Uterus (tissue), 2 donors: Measurements from ENCODE around the gene RASSF7.

Source experiments
- POLR2A ChIP-seq, 2 donors: fragments of 450-650 bp; IDR thresholded peaks; one replicate each; pipeline ENCODE4 v1.6.1; 2016; ENCODE audit warnings: antibody characterized with exemption in 2 of 2, mild to moderate bottlenecking in 1 of 2, moderate library complexity in 1 of 2
- TF ChIP-seq, protein P1 (sequence below), 4 experiments: fragments of 200-600 bp in 2 of 4; fragments of 450-650 bp in 2 of 4; sonication (generic) in 2 of 4; IDR thresholded peaks; one replicate each; pipeline ENCODE4 v1.5.1; 2016 to 2019; ENCODE audit warnings: antibody characterized with exemption in 4 of 4, mild to moderate bottlenecking in 2 of 4, moderate library complexity in 1 of 4

DNA sequence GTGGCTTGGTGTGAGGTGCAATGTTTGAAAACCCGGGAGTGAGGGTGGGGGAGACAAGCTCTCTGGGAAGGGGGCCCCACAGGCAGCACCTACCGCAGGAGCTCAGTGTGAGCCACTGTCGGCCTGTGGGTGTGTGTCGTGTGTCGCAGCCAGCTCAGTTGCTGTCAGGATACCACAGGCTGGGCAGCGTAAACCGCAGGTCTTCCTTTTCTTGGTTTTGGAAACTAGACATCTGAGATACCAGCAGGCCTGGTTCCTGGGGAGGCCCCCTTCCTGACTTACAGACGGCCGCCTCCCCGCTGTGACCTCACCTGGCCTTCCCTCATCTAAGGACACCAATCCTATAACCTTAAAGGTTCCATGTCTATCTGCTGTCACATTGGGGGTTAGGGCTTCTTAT lies 35.6 kb downstream of the RASSF7 start:
- no peak for TF ChIP-seq POLR2A (IDR thresholded peaks at IDR 0.05)
- TF ChIP-seq, protein P1, sequence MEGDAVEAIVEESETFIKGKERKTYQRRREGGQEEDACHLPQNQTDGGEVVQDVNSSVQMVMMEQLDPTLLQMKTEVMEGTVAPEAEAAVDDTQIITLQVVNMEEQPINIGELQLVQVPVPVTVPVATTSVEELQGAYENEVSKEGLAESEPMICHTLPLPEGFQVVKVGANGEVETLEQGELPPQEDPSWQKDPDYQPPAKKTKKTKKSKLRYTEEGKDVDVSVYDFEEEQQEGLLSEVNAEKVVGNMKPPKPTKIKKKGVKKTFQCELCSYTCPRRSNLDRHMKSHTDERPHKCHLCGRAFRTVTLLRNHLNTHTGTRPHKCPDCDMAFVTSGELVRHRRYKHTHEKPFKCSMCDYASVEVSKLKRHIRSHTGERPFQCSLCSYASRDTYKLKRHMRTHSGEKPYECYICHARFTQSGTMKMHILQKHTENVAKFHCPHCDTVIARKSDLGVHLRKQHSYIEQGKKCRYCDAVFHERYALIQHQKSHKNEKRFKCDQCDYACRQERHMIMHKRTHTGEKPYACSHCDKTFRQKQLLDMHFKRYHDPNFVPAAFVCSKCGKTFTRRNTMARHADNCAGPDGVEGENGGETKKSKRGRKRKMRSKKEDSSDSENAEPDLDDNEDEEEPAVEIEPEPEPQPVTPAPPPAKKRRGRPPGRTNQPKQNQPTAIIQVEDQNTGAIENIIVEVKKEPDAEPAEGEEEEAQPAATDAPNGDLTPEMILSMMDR (IDR thresholded peaks at IDR 0.05): no peak
